Esophagus squamous epithelium (tissue), 4 donors: ENCODE results near the gene TAS1R2.

Experiments
- CTCF ChIP-seq, 6 experiments: fragments of 450-650 bp in 4 of 6; fragments of 200-600 bp in 2 of 6; sonication (generic) in 2 of 6; IDR thresholded peaks; one replicate each; pipeline ENCODE4 v1.5.1; 2016 to 2019; ENCODE audit warnings: antibody characterized with exemption in 6 of 6, mild to moderate bottlenecking in 4 of 6, moderate library complexity in 4 of 6
- POLR2A ChIP-seq, 4 donors: fragments of 450-650 bp; IDR thresholded peaks; one replicate each; pipeline ENCODE4 v1.6.1; 2017; ENCODE audit warnings: antibody characterized with exemption in 4 of 4, mild to moderate bottlenecking in 4 of 4, moderate library complexity in 3 of 4

GRCh38 chr1:18830596-18830995 is 28.9 kb downstream of the TAS1R2 start:
- no peak for TF ChIP-seq CTCF (IDR thresholded peaks at IDR 0.05)
- no peak for TF ChIP-seq POLR2A (IDR thresholded peaks at IDR 0.05)
